Pons (tissue), 1 donor: Measurements from ENCODE around the gene MAPKAPK5.
"Not testable (repeated sequence)": the region's sequence is repeated elsewhere in the genome, so short reads cannot be mapped to it uniquely, and the experiment has no call there.

Source experiments
- DNase-seq: peaks from one replicate; pipeline ENCODE4 v3.0.0-alpha.2; 2016; ENCODE audit warnings: low spot score

The MAPKAPK5 gene, protein sequence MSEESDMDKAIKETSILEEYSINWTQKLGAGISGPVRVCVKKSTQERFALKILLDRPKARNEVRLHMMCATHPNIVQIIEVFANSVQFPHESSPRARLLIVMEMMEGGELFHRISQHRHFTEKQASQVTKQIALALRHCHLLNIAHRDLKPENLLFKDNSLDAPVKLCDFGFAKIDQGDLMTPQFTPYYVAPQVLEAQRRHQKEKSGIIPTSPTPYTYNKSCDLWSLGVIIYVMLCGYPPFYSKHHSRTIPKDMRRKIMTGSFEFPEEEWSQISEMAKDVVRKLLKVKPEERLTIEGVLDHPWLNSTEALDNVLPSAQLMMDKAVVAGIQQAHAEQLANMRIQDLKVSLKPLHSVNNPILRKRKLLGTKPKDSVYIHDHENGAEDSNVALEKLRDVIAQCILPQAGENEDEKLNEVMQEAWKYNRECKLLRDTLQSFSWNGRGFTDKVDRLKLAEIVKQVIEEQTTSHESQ

GRCh38 chr12:111841750-111842555 lies at the start of gene MAPKAPK5:
Gene MAPKAPK5, plus strand, starts transcription at chr12:111842228. Its CDS starts 506 bp downstream, at chr12:111842734.
- DNase-seq = peak; percentile 83

- no peak for DNase-seq
These were observed 49.2 kb upstream of the MAPKAPK5 start for GRCh38 chr12:111792856-111793235.

GRCh38 chr12:111798182-111798581 lies 43.8 kb upstream of the MAPKAPK5 start:
- no peak for DNase-seq

DNA sequence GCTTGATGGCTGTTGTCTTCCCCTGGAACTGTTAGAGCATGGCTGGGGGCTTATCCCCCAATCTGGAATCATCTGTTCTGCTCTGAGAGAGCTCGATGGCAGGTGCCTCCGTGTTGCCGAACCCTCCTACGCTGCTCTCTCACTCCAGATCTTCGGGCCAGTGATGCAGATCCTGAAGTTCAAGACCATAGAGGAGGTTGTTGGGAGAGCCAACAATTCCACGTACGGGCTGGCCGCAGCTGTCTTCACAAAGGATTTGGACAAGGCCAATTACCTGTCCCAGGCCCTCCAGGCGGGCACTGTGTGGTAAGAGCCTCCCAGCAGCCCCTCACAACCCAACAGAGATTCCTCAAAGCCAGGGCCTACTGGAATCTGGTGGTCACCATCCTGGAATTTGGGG lies 42.3 kb upstream of the MAPKAPK5 start:
- no peak for DNase-seq

- no peak for DNase-seq
These were observed 38.9 kb upstream of the MAPKAPK5 start for GRCh38 chr12:111803038-111803626.

DNA sequence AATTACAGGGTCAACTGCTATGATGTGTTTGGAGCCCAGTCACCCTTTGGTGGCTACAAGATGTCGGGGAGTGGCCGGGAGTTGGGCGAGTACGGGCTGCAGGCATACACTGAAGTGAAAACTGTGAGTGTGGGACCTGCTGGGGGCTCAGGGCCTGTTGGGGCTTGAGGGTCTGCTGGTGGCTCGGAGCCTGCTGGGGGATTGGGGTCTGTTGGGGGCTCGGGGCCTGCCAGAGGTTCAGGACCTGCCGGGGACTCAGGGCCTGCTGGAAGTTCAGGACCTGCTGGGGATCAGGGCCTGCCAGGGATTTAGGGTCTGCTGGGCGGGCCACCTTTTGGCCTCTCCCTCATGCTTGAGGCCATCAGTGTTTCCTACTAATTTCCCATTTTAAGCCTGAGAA lies 38.2 kb upstream of the MAPKAPK5 start:
- DNase-seq = no peak

- DNase-seq = no peak
These were observed 35.7 kb upstream of the MAPKAPK5 start for GRCh38 chr12:111806304-111806703.

- no peak for DNase-seq
These were observed 34.8 kb upstream of the MAPKAPK5 start for GRCh38 chr12:111807232-111807631.

GRCh38 chr12:111812881-111813741 lies 28.9 kb upstream of the MAPKAPK5 start:
- DNase-seq = peak; percentile 87

- DNase-seq = no peak
These were observed 25.9 kb upstream of the MAPKAPK5 start for GRCh38 chr12:111816065-111816615.

DNA sequence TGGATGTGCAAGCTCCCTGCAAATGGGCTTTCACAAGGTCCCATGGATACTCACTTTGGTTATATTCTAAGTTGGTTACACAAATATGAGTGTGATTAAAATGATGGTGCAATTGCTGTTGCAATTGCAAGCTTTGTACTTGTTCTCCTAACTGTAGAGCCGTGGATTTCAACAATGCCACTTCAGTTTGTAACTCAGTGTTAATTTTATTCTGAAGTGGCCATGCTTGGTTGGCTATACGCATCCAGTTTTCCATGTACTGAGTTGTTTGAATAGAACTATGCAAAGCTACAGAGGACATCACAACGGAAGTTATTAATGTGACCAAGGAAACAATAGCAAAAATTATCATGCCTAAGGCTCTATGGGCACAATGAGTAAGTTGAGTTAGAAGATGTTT lies 25.1 kb upstream of the MAPKAPK5 start:
- DNase-seq = not testable (repeated sequence)

GRCh38 chr12:111818340-111818739 lies 23.7 kb upstream of the MAPKAPK5 start:
- DNase-seq = no peak

- no peak for DNase-seq
These were observed 22.6 kb upstream of the MAPKAPK5 start for GRCh38 chr12:111819191-111820158.

GRCh38 chr12:111820828-111821227 lies 21.2 kb upstream of the MAPKAPK5 start:
- DNase-seq = not testable (repeated sequence)

DNA sequence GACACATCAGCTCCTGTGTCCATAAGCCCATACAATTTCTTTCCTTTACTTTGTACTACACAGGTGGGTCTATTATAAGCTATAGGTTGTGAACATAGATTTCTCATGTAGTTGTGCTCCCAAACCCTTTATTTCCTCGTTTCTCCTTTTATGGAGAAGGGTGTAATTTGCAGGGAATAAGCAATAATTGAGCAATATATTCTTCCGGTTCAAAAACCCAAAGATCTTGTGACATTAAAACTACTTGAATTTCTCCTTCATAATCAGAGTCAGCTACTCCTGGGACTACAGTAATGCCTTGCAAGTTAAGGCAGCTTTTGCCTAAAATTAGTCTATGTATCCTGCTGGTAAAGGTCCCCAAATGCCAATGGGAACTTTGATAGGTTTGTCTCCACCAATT lies 19.1 kb upstream of the MAPKAPK5 start:
- DNase-seq = no peak

DNA sequence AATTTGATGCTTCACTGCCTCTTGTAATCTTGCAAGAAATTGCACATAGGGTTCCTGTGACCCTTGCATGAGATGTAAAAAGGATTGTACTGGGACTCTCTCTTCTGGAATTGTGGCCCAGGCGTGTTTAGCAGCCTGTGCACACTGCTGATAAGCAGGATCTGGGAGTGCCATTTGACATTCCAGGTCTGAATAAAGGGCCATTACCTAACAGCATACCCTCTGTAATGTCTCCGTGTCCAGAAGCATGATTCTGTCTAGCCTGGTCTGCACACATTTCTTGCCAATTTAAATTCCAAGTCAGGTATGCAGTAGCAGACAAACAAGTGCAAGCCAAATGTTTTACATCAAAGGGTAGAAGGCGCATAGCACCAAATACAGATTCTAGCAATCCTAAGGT lies 18.1 kb upstream of the MAPKAPK5 start:
- DNase-seq = no peak

DNA sequence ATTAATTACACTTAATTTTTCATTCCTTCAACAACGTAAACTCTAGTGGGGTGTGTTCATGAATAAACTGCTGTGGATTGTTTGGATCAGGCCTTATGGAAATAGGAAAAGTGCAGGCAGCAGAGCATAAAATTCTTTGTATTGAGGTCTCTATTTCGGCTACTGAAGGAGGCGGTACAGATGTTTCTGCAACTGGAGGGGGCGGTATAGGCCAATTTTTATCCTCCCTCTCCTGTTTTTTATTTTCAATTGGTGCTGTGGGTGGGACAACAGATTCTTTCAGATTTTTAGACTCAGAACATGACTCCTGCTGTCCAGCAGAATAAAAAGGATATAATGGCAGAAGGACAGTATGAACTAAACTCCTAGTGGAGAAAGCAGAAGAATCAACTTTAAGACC lies 17.7 kb upstream of the MAPKAPK5 start:
- not testable (repeated sequence) for DNase-seq

GRCh38 chr12:111825509-111825908 lies 16.5 kb upstream of the MAPKAPK5 start:
- no peak for DNase-seq

- no peak for DNase-seq
These were observed 15.7 kb upstream of the MAPKAPK5 start for GRCh38 chr12:111826316-111826715.

DNA sequence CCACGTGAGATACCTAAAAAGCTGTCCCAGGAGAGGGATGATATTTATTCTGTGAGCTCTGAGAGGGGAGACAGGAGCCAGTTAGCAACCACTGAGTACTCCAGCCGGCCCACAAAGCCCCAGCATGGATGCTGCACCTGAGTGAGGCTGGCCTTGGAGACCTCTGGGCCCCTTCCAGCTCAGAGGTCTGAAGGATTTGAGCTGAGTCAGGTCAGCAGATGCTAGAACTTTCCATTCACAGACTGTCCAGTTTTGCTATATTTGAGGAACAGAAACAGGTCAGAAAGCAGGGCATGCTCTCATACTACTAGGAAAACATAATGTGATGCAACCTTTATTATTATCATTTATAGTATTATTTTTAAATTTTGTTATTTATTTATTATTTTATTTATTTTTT lies 15.0 kb upstream of the MAPKAPK5 start:
- DNase-seq = peak; percentile 25
